ENCODE data around the gene EIF2AK2.

EIF2AK2 gene

DNA sequence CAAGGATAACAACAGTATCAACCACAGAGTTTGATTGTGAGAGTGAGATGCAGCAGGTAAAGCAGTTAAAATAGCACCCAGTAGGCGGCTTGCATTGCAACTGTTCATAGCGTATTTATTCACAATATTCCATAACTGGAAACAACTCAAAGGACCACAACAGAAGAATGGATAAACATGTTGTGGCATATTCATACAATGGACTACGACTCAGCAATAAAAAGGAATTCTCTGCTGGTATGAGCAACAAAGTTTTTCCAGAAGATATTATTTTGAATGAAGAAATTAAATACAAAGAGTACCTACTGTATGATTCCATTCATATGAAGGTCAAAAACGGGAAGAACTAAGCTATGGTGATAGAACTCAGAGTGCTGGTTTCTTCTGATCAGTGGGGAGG is 47.3 kb downstream of the EIF2AK2 start:
- no peak overlapping the region for H3K27ac ChIP-seq (ENCODE audit: low read length)
- H3K4me2 ChIP-seq (ENCODE audit: low read length) = no peak overlapping the region
- no peaks in the 10 kb centered on the region for H4K20me1 ChIP-seq (ENCODE audit: insufficient read depth, low read length)
- no peak overlapping the region for H2AFZ ChIP-seq (ENCODE audit: low read depth, low read length)
- no peaks in the 10 kb centered on the region for H3K79me2 ChIP-seq (ENCODE audit: low read length)
- TF ChIP-seq EZH2phosphoT487 (IDR thresholded peaks at IDR 0.05; ENCODE audit: low read depth) = no peak
- H3K4me3 ChIP-seq (ENCODE audit: low read length) = no peak overlapping the region
- no peaks in the 10 kb centered on the region for H3K9me3 ChIP-seq (ENCODE audit: insufficient read depth, low read length)
- no peaks in the 10 kb centered on the region for H3K27me3 ChIP-seq (ENCODE audit: low read depth, low read length)
- no peak overlapping the region for H3K9ac ChIP-seq (ENCODE audit: low read length)
- H3K36me3 ChIP-seq (replicated peaks; ENCODE audit: low read depth, low read length) = peaks cover 11% of the 10 kb centered on the region
- H3K4me1 ChIP-seq (ENCODE audit: low read length) = no peaks in the 10 kb centered on the region

DNA sequence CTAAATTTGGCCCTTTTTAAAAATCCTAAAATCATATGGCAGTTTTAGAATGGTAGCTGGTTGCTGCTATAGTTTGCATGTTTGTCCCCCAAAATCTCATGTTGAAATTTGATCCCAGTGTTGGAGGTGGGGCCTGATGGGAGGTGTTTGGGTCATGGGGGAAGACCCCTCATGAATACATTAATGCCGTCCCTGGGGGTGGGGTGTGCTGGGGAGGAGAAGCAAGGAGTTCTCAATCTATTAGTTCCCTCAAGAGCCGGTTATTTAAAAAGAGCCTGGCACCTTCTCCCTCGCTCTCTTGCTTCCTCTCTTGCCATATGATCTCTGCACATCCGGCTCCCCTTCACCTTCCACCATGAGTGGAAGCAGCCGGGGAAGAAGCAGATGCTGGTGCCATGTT is 51.6 kb downstream of the EIF2AK2 start:
- no peak overlapping the region for H2AFZ ChIP-seq (ENCODE audit: low read depth, low read length)
- no peak overlapping the region for H3K4me3 ChIP-seq (ENCODE audit: low read length)
- peaks cover 11% of the 10 kb centered on the region for H3K36me3 ChIP-seq (replicated peaks; ENCODE audit: low read depth, low read length)
- H3K79me2 ChIP-seq (ENCODE audit: low read length) = no peaks in the 10 kb centered on the region
- H4K20me1 ChIP-seq (ENCODE audit: insufficient read depth, low read length) = no peaks in the 10 kb centered on the region
- H3K27ac ChIP-seq (ENCODE audit: low read length) = no peak overlapping the region
- H3K27me3 ChIP-seq (ENCODE audit: low read depth, low read length) = no peaks in the 10 kb centered on the region
- H3K9ac ChIP-seq (ENCODE audit: low read length) = no peak overlapping the region
- no peaks in the 10 kb centered on the region for H3K9me3 ChIP-seq (ENCODE audit: insufficient read depth, low read length)
- H3K4me1 ChIP-seq (ENCODE audit: low read length) = no peaks in the 10 kb centered on the region
- no peak for TF ChIP-seq EZH2phosphoT487 (IDR thresholded peaks at IDR 0.05; ENCODE audit: low read depth)
- TF ChIP-seq, protein P1, sequence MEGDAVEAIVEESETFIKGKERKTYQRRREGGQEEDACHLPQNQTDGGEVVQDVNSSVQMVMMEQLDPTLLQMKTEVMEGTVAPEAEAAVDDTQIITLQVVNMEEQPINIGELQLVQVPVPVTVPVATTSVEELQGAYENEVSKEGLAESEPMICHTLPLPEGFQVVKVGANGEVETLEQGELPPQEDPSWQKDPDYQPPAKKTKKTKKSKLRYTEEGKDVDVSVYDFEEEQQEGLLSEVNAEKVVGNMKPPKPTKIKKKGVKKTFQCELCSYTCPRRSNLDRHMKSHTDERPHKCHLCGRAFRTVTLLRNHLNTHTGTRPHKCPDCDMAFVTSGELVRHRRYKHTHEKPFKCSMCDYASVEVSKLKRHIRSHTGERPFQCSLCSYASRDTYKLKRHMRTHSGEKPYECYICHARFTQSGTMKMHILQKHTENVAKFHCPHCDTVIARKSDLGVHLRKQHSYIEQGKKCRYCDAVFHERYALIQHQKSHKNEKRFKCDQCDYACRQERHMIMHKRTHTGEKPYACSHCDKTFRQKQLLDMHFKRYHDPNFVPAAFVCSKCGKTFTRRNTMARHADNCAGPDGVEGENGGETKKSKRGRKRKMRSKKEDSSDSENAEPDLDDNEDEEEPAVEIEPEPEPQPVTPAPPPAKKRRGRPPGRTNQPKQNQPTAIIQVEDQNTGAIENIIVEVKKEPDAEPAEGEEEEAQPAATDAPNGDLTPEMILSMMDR (IDR thresholded peaks at IDR 0.05; ENCODE audit: low read depth, low read length) = no peak
- no peak overlapping the region for H3K4me2 ChIP-seq (ENCODE audit: low read length)

DNA sequence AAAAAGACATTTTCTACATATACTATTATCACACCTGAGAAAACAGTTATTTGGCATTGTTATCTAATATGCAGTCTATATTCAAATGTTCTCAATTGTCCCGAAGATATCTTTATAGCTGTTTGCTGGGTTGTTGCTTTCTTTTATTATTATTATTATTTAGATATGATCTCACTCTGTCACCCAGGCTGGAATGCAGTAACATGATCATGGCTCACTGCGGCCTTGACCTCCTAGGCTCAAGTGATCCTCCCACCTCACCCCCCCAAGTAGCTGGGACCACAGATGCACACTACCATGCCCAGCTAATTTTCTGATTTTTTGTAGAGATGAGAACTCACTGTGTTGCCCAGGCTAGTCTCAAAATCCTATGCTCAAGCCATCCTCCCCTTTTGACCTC is 52.6 kb downstream of the EIF2AK2 start:
- H3K9ac ChIP-seq (ENCODE audit: low read length) = no peak overlapping the region
- H2AFZ ChIP-seq (ENCODE audit: low read depth, low read length) = no peak overlapping the region
- no peak overlapping the region for H3K27ac ChIP-seq (ENCODE audit: low read length)
- TF ChIP-seq, protein P1 (IDR thresholded peaks at IDR 0.05; ENCODE audit: low read depth, low read length) = no peak
- no peak for TF ChIP-seq EZH2phosphoT487 (IDR thresholded peaks at IDR 0.05; ENCODE audit: low read depth)
- H3K9me3 ChIP-seq (ENCODE audit: insufficient read depth, low read length) = no peaks in the 10 kb centered on the region
- H4K20me1 ChIP-seq (ENCODE audit: insufficient read depth, low read length) = no peaks in the 10 kb centered on the region
- H3K4me3 ChIP-seq (ENCODE audit: low read length) = no peak overlapping the region
- no peaks in the 10 kb centered on the region for H3K79me2 ChIP-seq (ENCODE audit: low read length)
- H3K36me3 ChIP-seq (replicated peaks; ENCODE audit: low read depth, low read length) = peaks cover 19% of the 10 kb centered on the region
- peaks cover 2% of the 10 kb centered on the region; the same call in 1 of the 2 replicates for H3K4me1 ChIP-seq (ENCODE audit: low read length)
- no peaks in the 10 kb centered on the region for H3K27me3 ChIP-seq (ENCODE audit: low read depth, low read length)
- no peak overlapping the region for H3K4me2 ChIP-seq (ENCODE audit: low read length)

DNA sequence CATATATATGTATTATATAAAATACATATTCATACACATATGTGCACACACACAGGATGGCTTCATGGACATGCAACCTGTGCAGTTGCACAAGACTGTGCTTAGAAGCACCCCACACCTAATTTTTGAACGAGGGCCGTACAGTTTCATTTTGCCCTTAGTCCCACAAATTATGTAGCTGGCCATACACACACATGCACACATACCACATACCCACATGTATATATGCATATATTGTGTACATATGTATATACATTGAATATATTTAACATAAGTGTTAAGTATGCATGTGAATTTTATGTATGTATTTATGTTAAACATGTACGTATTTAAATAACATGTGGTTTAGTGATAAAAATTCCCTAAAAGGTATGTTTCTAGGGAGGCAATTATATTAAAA is 54.2 kb downstream of the EIF2AK2 start:
- no peaks in the 10 kb centered on the region for H3K27me3 ChIP-seq (ENCODE audit: low read depth, low read length)
- no peak overlapping the region for H3K9ac ChIP-seq (ENCODE audit: low read length)
- TF ChIP-seq, protein P1 (IDR thresholded peaks at IDR 0.05; ENCODE audit: low read depth, low read length) = no peak
- TF ChIP-seq EZH2phosphoT487 (IDR thresholded peaks at IDR 0.05; ENCODE audit: low read depth) = no peak
- no peaks in the 10 kb centered on the region for H3K9me3 ChIP-seq (ENCODE audit: insufficient read depth, low read length)
- no peaks in the 10 kb centered on the region for H4K20me1 ChIP-seq (ENCODE audit: insufficient read depth, low read length)
- peaks cover 11% of the 10 kb centered on the region for H3K4me1 ChIP-seq (ENCODE audit: low read length)
- no peak overlapping the region for H3K4me3 ChIP-seq (ENCODE audit: low read length)
- no peak overlapping the region for H3K4me2 ChIP-seq (ENCODE audit: low read length)
- no peaks in the 10 kb centered on the region for H3K79me2 ChIP-seq (ENCODE audit: low read length)
- H3K36me3 ChIP-seq (replicated peaks; ENCODE audit: low read depth, low read length) = peaks cover 23% of the 10 kb centered on the region
- H3K27ac ChIP-seq (ENCODE audit: low read length) = no peak overlapping the region
- no peak overlapping the region for H2AFZ ChIP-seq (ENCODE audit: low read depth, low read length)

DNA sequence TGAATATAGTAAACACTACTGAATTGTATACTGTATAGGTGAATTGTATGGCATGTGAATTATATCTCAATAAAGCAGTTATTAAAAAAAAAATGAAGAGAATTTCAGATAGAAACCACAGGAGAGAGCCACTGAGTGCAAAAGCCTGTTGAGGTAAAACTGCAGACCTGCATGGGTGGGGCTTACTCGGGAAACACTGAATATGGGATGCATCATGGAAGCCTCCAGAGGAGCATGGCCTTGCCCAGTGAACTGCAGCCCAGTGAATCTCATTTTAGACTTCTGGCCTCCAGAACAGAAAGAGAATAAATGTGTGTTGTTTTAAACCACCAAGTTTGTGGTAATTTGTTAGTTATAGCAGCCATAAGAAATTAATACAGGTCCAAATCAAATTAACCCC is 56.7 kb downstream of the EIF2AK2 start:
- no peak overlapping the region for H3K4me3 ChIP-seq (ENCODE audit: low read length)
- H4K20me1 ChIP-seq (ENCODE audit: insufficient read depth, low read length) = no peaks in the 10 kb centered on the region
- no peak overlapping the region for H3K4me2 ChIP-seq (ENCODE audit: low read length)
- TF ChIP-seq, protein P1 (IDR thresholded peaks at IDR 0.05; ENCODE audit: low read depth, low read length) = no peak
- no peak for TF ChIP-seq EZH2phosphoT487 (IDR thresholded peaks at IDR 0.05; ENCODE audit: low read depth)
- no peaks in the 10 kb centered on the region for H3K27me3 ChIP-seq (ENCODE audit: low read depth, low read length)
- H3K27ac ChIP-seq (ENCODE audit: low read length) = no peak overlapping the region
- H3K9me3 ChIP-seq (ENCODE audit: insufficient read depth, low read length) = no peaks in the 10 kb centered on the region
- H3K9ac ChIP-seq (ENCODE audit: low read length) = no peak overlapping the region
- H2AFZ ChIP-seq (ENCODE audit: low read depth, low read length) = no peak overlapping the region
- H3K79me2 ChIP-seq (ENCODE audit: low read length) = no peaks in the 10 kb centered on the region
- H3K36me3 ChIP-seq (replicated peaks; ENCODE audit: low read depth, low read length) = peaks cover 34% of the 10 kb centered on the region
- peaks cover 25% of the 10 kb centered on the region for H3K4me1 ChIP-seq (ENCODE audit: low read length)

All from OCI-LY3 (cell line).